PC-9 (cell line): ENCODE measurements around the gene NT5M. TPM values are rescaled to one million over a fixed set of nuclear protein-coding genes. Genes with fewer than 3 reads are reported as not detected.

Source experiments
- BruUV-seq: library from RNA; stranded (reverse); fragments of 400-500 nt; replicated peaks from 2 replicates; lab custom pipeline; 2021; lab: Mats Ljungman, UMichigan
- CTCF ChIA-PET: fragments of 300-600 bp; sonication (Branson Sonifier 250); formaldehyde crosslinking; loops from one replicate; lab custom pipeline; 2022; ENCODE audit warnings: antibody characterized with exemption; lab: Charles Lee
- POLR2A ChIA-PET: fragments of 300-600 bp; sonication (Branson Sonifier 250); formaldehyde crosslinking; loops from one replicate; lab custom pipeline; 2022; ENCODE audit warnings: antibody characterized with exemption; ENCODE audit not compliant: unreplicated experiment; lab: Charles Lee
- DNase-seq, 2 experiments: peaks; one replicate each; pipeline versions ENCODE4 v3.0.0 to v3.0.0-alpha.2; 2015 to 2022; ENCODE audit warnings: mixed read lengths in 1 of 2
- H2AFZ ChIP-seq: fragments of 200-600 bp; sonication (generic); 2 replicates; pipeline ENCODE4 v1.8.1; 2017; ENCODE audit warnings: antibody characterized with exemption
- H3F3A ChIP-seq: fragments of 200-600 bp; sonication (generic); 2 replicates; pipeline ENCODE4 v1.8.1; 2017; ENCODE audit warnings: antibody characterized with exemption, mild to moderate bottlenecking, low read depth; ENCODE audit not compliant: insufficient read depth
- H3K27ac ChIP-seq: fragments of 200-600 bp; sonication (generic); 2 replicates; pipeline ENCODE4 v1.6.1; 2016; ENCODE audit warnings: mixed run types
- H3K27me3 ChIP-seq: fragments of 200-600 bp; sonication (generic); 2 replicates; pipeline ENCODE4 v1.6.1; 2016; ENCODE audit warnings: low read depth, mixed run types; ENCODE audit not compliant: insufficient read depth
- H3K36me3 ChIP-seq: fragments of 200-600 bp; sonication (generic); 2 replicates; pipeline ENCODE4 v1.6.1; 2016; ENCODE audit warnings: low read depth, mixed run types
- H3K4me1 ChIP-seq: fragments of 200-600 bp; sonication (generic); replicated peaks from 2 replicates; pipeline ENCODE4 v1.6.1; 2016; ENCODE audit warnings: mixed run types; ENCODE audit not compliant: insufficient read depth
- H3K4me2 ChIP-seq: fragments of 200-600 bp; sonication (generic); 2 replicates; pipeline ENCODE4 v1.6.1; 2017; ENCODE audit warnings: mixed run types
- H3K4me3 ChIP-seq: fragments of 200-600 bp; sonication (generic); 2 replicates; pipeline ENCODE4 v1.6.1; 2016; ENCODE audit warnings: mixed run types
- H3K79me2 ChIP-seq: fragments of 200-600 bp; sonication (generic); 2 replicates; pipeline ENCODE4 v1.6.1; 2017; ENCODE audit warnings: low read depth, mixed run types
- H3K9me2 ChIP-seq: fragments of 200-600 bp; sonication (generic); 2 replicates; pipeline ENCODE4 v1.8.1; 2017; ENCODE audit warnings: mild to moderate bottlenecking; ENCODE audit not compliant: insufficient read depth
- H3K9me3 ChIP-seq: fragments of 200-600 bp; sonication (generic); 2 replicates; pipeline ENCODE4 v1.8.1; 2016; ENCODE audit warnings: low read depth; ENCODE audit not compliant: insufficient read depth
- H4K20me1 ChIP-seq: fragments of 200-600 bp; sonication (generic); 2 replicates; pipeline ENCODE4 v1.8.1; 2017; ENCODE audit not compliant: insufficient read depth
- CTCF ChIP-seq: fragments of 200-600 bp; sonication (generic); conservative IDR thresholded peaks from 2 replicates; pipeline ENCODE4 v1.6.1; 2017; ENCODE audit warnings: mixed run types, antibody characterized with exemption, mild to moderate bottlenecking, moderate library complexity
- EZH2 ChIP-seq: fragments of 200-600 bp; sonication (generic); IDR thresholded peaks from 2 replicates; pipeline ENCODE4 v1.8.0; 2017; ENCODE audit warnings: antibody characterized with exemption, low read depth
- intact Hi-C: fragments of 100-400 bp; cut with micrococcal nuclease; formaldehyde crosslinking; loops from one replicate; pipeline ENCODE4 v1.10.0; 2022; ENCODE audit not compliant: unreplicated experiment
- total RNA-seq: library from RNA; stranded (reverse); gene quantifications from 2 replicates; pipeline ENCODE4 v1.2.3, GENCODE V29; 2021

The NT5M gene
- total RNA-seq, 1 experiment from 2014 or later = 6.2 TPM

GRCh38 chr17:17328251-17328650 lies 25.1 kb downstream of the NT5M start:
- no peaks in the 10 kb centered on the region for H3K79me2 ChIP-seq
- no peaks in the 10 kb centered on the region for H3K36me3 ChIP-seq
- H3K27me3 ChIP-seq = no peaks in the 10 kb centered on the region
- H3K4me3 ChIP-seq = no peak overlapping the region
- no peaks in the 10 kb centered on the region for H3K9me3 ChIP-seq
- intact Hi-C loops = no loop called here
- H3K4me2 ChIP-seq = no peak overlapping the region
- no TSS peak for BruUV-seq
- TF ChIP-seq CTCF (no peak), EZH2 (no peak)
- no peaks in the 10 kb centered on the region for H3K4me1 ChIP-seq
- no peak overlapping the region for H3K27ac ChIP-seq
- ChIA-PET CTCF (no interaction called here), POLR2A (no interaction called here)
- DNase-seq = no peak
- no peak overlapping the region for H2AFZ ChIP-seq
- H3K9me2 ChIP-seq = no peaks in the 10 kb centered on the region
- H3F3A ChIP-seq = peaks cover 6% of the 10 kb centered on the region; the same call in 1 of the 2 replicates
- no peaks in the 10 kb centered on the region for H4K20me1 ChIP-seq

- BruUV-seq = no TSS peak
- Histone ChIP-seq H3K9me2 (no peaks in the 10 kb centered on the region), H3K79me2 (no peaks in the 10 kb centered on the region), H3K27me3 (no peaks in the 10 kb centered on the region), H3K4me2 (no peak overlapping the region), H3K4me1 (no peaks in the 10 kb centered on the region), H3K36me3 (no peaks in the 10 kb centered on the region), H4K20me1 (no peaks in the 10 kb centered on the region), H2AFZ (no peak overlapping the region), H3K9me3 (no peaks in the 10 kb centered on the region), H3F3A (no peaks in the 10 kb centered on the region), H3K27ac (no peak overlapping the region), H3K4me3 (no peak overlapping the region)
- POLR2A ChIA-PET = interaction anchor here (0.7 kb wide), 1 partner anchor 629 kb away, joined by 3 read pairs; no protein-coding TSS in a partner anchor
- CTCF ChIA-PET = interaction anchor here (0.6 kb wide), 1 partner anchor 100 kb away, joined by 3 read pairs; no protein-coding TSS in a partner anchor
- DNase-seq = no peak
- TF ChIP-seq EZH2 (no peak), CTCF (no peak)
- intact Hi-C loops = no loop called here
Measured at GRCh38 chr17:17341452-17341851, 38.3 kb downstream of the NT5M start.

GRCh38 chr17:17342242-17342945 lies 39.2 kb downstream of the NT5M start:
- Histone ChIP-seq H3F3A (no peaks in the 10 kb centered on the region), H3K27ac (no peak overlapping the region), H3K36me3 (no peaks in the 10 kb centered on the region), H4K20me1 (no peaks in the 10 kb centered on the region), H3K4me3 (no peak overlapping the region), H3K27me3 (no peaks in the 10 kb centered on the region), H3K9me2 (no peaks in the 10 kb centered on the region), H3K79me2 (no peaks in the 10 kb centered on the region), H2AFZ (no peak overlapping the region), H3K4me1 (no peaks in the 10 kb centered on the region), H3K4me2 (no peak overlapping the region), H3K9me3 (no peaks in the 10 kb centered on the region)
- ChIA-PET CTCF (no interaction called here), POLR2A (no interaction called here)
- intact Hi-C loops = no loop called here
- no peak for DNase-seq
- no peak for TF ChIP-seq CTCF
- no TSS peak for BruUV-seq
